HUES6 (cell line): Measurements from ENCODE around the gene ITPR3.

Experiments
- H3K27ac ChIP-seq: 2 replicates; pipeline ENCODE4 v1.7.0; 2013; ENCODE audit warnings: low read depth, mild to moderate bottlenecking, low read length, inconsistent platforms
- H3K27me3 ChIP-seq: 2 replicates; pipeline ENCODE4 v1.6.1; 2013; ENCODE audit warnings: low read length; ENCODE audit not compliant: control insufficient read depth, insufficient read depth
- H3K36me3 ChIP-seq: 2 replicates; pipeline ENCODE4 v1.6.1; 2013; ENCODE audit warnings: low read length; ENCODE audit not compliant: control insufficient read depth, insufficient read depth
- H3K4me1 ChIP-seq: 2 replicates; pipeline ENCODE4 v1.6.1; 2013; ENCODE audit warnings: low read length; ENCODE audit not compliant: control insufficient read depth, insufficient read depth
- H3K4me3 ChIP-seq: 2 replicates; pipeline ENCODE4 v1.5.1; 2013; ENCODE audit warnings: low read depth, low read length
- H3K9ac ChIP-seq: one replicate; pipeline ENCODE4 v1.6.1; 2013; ENCODE audit warnings: mild to moderate bottlenecking, low read length
- H3K9me3 ChIP-seq: 2 replicates; pipeline ENCODE4 v1.6.1; 2013; ENCODE audit warnings: low read depth, low read length; ENCODE audit not compliant: control insufficient read depth, insufficient read depth

ITPR3 gene

DNA sequence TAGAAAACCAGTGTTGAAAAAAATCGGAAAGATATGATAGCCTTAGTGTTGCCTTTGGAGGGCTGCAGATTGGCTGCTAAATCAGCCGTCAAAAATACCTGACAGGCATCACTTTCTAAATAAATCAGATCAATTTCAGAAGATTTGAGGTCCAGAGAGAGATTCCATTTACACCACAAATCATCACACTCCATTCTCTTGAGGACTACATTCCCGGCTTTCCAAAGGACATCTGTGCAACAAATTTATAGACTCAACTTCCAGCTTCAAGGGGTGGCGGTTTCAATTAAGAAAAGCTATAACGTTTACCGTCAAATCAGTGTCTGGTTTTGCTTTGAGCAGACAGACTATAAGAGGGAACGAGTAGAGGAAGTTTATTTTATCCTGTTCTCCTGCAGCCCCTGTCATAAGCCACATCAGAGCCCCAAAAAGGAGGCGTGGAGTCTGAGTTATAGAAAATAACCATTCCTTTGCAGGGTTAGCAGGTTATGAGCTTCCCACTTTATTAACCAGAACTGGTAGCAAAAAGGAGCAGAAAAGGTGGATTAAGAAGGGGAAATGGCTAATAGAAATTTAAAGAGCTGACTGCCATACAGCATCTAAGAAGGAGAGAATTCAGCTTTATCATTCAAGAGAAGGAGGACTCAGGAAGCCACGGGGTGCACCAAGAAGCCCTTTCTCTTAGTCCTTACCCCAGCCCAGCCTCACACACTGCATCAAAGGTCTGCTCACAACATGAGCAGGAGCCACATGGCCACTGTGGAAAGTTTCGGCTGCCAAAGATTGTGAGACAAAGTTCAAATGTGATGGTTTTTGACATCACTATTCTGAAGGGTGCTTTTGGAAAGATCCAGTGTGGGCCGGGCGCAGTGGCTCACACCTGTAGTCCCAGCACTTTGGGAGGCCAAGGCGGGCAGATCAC is 103.2 kb downstream of the ITPR3 start:
- no peak overlapping the region for H3K27ac ChIP-seq
- no peaks in the 10 kb centered on the region for H3K9me3 ChIP-seq
- peaks cover 8% of the 10 kb centered on the region; the same call in 1 of the 2 replicates for H3K4me1 ChIP-seq
- no peak overlapping the region for H3K4me3 ChIP-seq
- H3K9ac ChIP-seq, result no peak overlapping the region
- H3K36me3 ChIP-seq, result no peaks in the 10 kb centered on the region
- H3K27me3 ChIP-seq, result no peaks in the 10 kb centered on the region; the same call in 1 of the 2 replicates

- Histone ChIP-seq H3K27me3 (no peaks in the 10 kb centered on the region; the same call in 1 of the 2 replicates), H3K9ac (no peak overlapping the region), H3K36me3 (no peaks in the 10 kb centered on the region), H3K27ac (no peak overlapping the region), H3K9me3 (no peaks in the 10 kb centered on the region), H3K4me3 (no peak overlapping the region), H3K4me1 (peaks cover 8% of the 10 kb centered on the region; the same call in 1 of the 2 replicates)
Measured at GRCh38 chr6:33725222-33725621, 104.1 kb downstream of the ITPR3 start.

- Histone ChIP-seq H3K36me3 (no peaks in the 10 kb centered on the region), H3K4me3 (no peak overlapping the region), H3K27me3 (no peaks in the 10 kb centered on the region), H3K9me3 (no peaks in the 10 kb centered on the region), H3K27ac (no peak overlapping the region), H3K9ac (no peak overlapping the region), H3K4me1 (peaks cover 8% of the 10 kb centered on the region; the same call in 1 of the 2 replicates)
Measured at GRCh38 chr6:33725891-33726673, 105.0 kb downstream of the ITPR3 start.

DNA sequence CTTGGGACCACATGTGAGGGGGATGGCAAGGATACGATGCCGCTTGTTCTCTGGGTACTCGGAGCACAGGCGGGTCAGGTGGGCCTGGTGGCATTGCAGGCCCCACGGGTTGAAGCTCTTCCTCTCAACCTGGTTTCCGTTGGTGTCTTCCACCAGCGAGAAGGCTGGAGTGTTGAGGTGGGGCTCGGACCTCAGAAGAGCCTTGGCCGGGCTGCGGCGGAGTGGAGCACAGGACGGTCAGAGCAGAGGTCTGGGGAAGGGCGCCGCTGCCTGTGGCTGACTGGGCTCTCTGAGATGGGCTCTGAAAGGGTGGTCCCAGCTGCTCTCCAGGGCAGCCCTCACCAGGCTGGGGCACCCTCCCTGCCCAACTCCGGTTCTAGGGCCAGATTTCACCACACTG is 105.6 kb downstream of the ITPR3 start:
- Histone ChIP-seq H3K9ac (no peak overlapping the region), H3K27me3 (no peaks in the 10 kb centered on the region), H3K36me3 (no peaks in the 10 kb centered on the region), H3K9me3 (no peaks in the 10 kb centered on the region), H3K4me3 (no peak overlapping the region), H3K4me1 (peaks cover 8% of the 10 kb centered on the region; the same call in 1 of the 2 replicates), H3K27ac (no peak overlapping the region)

- no peaks in the 10 kb centered on the region for H3K9me3 ChIP-seq
- no peak overlapping the region for H3K4me3 ChIP-seq
- no peak overlapping the region for H3K27ac ChIP-seq
- no peak overlapping the region for H3K9ac ChIP-seq
- H3K4me1 ChIP-seq, result peaks cover 8% of the 10 kb centered on the region; the same call in 1 of the 2 replicates
- no peaks in the 10 kb centered on the region for H3K27me3 ChIP-seq
- H3K36me3 ChIP-seq, result no peaks in the 10 kb centered on the region
Measured at GRCh38 chr6:33727126-33727525, 106.0 kb downstream of the ITPR3 start.

DNA sequence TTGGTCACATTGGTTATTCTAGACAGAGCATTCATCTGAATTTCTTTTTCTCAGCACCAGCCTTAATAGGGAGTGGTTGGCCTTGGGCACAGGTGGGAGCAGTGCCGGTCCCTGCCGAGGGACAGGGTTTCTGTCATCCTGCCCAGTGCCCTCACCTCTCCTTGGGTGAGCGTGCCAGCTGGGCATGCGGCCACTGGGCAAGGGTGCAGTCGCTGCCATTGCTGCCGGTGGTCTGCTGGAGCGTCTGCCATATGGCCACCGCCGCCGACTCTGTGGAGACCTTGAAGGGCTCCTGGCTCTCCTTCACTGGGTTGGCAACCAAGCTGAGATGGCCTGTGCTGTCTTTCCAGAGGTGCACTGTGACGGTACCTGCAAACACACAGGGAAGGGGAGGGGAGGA is 106.8 kb downstream of the ITPR3 start:
- Histone ChIP-seq H3K9ac (no peak overlapping the region), H3K27me3 (no peaks in the 10 kb centered on the region), H3K27ac (no peak overlapping the region), H3K4me3 (no peak overlapping the region), H3K4me1 (peaks cover 10% of the 10 kb centered on the region; the same call in 1 of the 2 replicates), H3K9me3 (no peaks in the 10 kb centered on the region), H3K36me3 (no peaks in the 10 kb centered on the region)

DNA sequence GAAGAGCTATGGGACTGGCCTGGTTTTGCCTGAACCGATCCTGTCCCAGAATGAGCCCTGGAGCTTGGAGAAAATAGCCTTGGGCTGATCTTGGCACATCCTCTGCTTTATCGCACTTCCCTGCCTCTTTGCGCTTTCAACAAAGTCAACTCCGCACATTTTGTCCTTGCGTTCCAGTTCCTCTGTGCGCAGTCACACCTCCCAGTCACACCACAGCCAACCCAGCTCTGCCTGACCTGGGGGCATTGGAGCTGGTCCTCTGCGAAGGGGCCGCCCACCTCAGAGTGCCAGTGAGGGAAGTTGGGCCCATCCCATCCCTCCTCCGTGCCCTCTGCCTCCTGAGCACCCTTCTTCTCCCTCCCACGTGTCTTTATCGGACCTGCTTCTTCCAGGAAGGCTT is 107.3 kb downstream of the ITPR3 start:
- no peak overlapping the region for H3K27ac ChIP-seq
- H3K4me1 ChIP-seq, result peaks cover 10% of the 10 kb centered on the region; the same call in 1 of the 2 replicates
- no peaks in the 10 kb centered on the region for H3K27me3 ChIP-seq
- H3K9ac ChIP-seq, result no peak overlapping the region
- H3K36me3 ChIP-seq, result no peaks in the 10 kb centered on the region
- H3K9me3 ChIP-seq, result no peaks in the 10 kb centered on the region
- no peak overlapping the region for H3K4me3 ChIP-seq

DNA sequence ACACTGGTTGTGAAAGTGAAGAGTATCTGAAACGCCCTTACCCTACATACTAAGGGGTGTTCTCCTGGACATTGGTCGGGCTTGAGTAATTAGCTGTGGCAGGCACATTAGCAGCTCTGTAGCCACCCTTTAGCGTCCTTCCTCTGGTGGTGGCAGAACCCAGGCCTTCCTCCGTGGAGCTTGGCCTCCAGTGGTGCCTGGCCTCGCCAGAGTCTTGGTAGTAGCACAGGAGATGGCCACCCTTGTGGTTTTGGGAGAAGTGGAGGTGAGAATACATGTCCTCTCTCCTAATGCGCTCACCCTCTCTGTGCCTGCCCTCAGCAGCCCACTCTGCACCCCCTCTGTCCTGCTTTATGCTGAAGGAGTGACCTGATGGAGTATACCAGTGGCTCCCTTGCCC is 107.9 kb downstream of the ITPR3 start:
- Histone ChIP-seq H3K36me3 (no peaks in the 10 kb centered on the region), H3K9ac (no peak overlapping the region), H3K27me3 (no peaks in the 10 kb centered on the region), H3K4me3 (no peak overlapping the region), H3K4me1 (peaks cover 10% of the 10 kb centered on the region; the same call in 1 of the 2 replicates), H3K9me3 (no peaks in the 10 kb centered on the region), H3K27ac (no peak overlapping the region)

DNA sequence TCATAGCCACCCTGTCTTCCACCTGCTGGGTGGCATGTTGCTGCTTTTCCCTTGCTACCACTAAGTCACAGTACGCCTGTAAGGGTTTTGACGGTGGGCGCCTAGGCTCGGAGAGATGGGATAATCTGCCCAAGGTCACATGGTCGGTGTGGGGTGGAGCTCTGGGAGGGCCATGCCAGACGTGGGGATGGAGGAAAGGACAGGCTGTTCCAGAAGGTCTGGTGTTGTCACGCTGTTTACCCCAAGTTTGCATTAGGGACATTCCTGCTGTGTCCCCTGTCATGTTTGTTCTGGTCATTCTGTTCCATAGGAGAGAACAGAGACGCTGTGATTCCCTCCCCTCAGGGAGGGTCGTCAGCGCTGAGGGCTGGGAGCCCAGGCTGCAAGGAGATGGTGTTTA is 109.5 kb downstream of the ITPR3 start:
- Histone ChIP-seq H3K27me3 (no peaks in the 10 kb centered on the region), H3K9me3 (no peaks in the 10 kb centered on the region), H3K27ac (no peak overlapping the region), H3K36me3 (no peaks in the 10 kb centered on the region), H3K4me3 (no peak overlapping the region), H3K4me1 (peaks cover 6% of the 10 kb centered on the region; the same call in 1 of the 2 replicates), H3K9ac (no peak overlapping the region)

DNA sequence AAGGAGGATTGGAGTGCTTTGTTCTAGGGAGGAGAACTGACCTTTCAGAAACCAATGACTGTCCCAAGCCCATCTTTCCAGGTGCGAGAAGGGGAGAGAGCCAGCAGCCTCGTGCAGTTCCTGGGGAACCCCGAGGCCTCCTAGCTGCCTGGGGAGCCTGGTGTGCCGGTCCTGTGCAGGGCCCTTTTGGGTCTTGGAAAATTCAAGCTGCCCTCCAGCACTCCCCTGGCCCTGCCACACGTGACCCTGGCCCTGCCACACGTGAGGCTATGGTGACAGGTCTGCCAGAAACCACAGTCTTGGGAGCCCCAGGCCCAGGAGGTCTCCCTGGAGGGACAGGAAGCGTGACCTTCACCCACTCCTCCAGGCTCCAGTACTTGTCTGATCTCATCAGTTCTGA is 109.9 kb downstream of the ITPR3 start:
- H3K36me3 ChIP-seq, result no peaks in the 10 kb centered on the region
- H3K4me1 ChIP-seq, result peaks cover 6% of the 10 kb centered on the region; the same call in 1 of the 2 replicates
- no peaks in the 10 kb centered on the region for H3K9me3 ChIP-seq
- H3K27me3 ChIP-seq, result no peaks in the 10 kb centered on the region
- no peak overlapping the region for H3K27ac ChIP-seq
- no peak overlapping the region for H3K4me3 ChIP-seq
- H3K9ac ChIP-seq, result no peak overlapping the region
